MM.1S (cell line): ENCODE results near the gene HTRA3.

Experiments
- CTCF ChIP-seq: fragments of 300-600 bp; sonication (generic); IDR thresholded peaks from 2 replicates; pipeline ENCODE4 v1.5.1; 2016; ENCODE audit warnings: antibody characterized with exemption, low read length, mixed read lengths
- EZH2 ChIP-seq: fragments of 300-600 bp; sonication (generic); optimal IDR thresholded peaks from 2 replicates; pipeline ENCODE3; 2017; ENCODE audit warnings: low read depth, mild to moderate bottlenecking, antibody characterized with exemption, low read length, mixed read lengths
- EZH2phosphoT487 ChIP-seq: fragments of 300-600 bp; sonication (generic); IDR thresholded peaks from 2 replicates; pipeline ENCODE4 v1.6.1; 2018; ENCODE audit warnings: antibody characterized with exemption, low read length

DNA sequence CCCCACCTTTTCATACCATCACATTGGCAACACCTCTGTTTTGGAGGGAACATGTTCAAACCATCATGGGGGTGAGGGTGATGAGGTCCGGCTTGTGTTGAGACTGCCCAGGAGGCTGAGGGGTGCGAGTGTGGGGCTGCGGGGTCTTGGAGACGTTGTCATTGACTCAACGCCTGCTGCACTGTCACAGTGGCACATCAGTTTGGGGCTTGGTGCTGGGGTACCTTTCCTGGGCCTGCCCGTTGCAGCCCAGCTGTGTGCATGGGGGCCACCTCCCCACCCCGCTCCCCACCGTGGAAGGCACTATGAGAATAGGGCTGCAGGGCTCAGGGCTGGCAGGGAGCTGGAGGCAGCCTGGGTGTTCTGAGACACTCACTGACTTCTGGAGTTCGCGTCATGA is 2.3 kb downstream of the HTRA3 start:
- TF ChIP-seq EZH2 (no peak), CTCF (no peak), EZH2phosphoT487 (no peak)
